ENCODE measurements around the gene GHR. TPM values are rescaled to one million over a fixed set of nuclear protein-coding genes. Genes with fewer than 3 reads are reported as not detected.

The GHR gene
- total and polyA plus RNA-seq, 2 of the 8 experiments (the other 6 are each of a cell fraction or from before 2014, with no cell fraction given), result 0.15 to 0.19 TPM

DNA sequence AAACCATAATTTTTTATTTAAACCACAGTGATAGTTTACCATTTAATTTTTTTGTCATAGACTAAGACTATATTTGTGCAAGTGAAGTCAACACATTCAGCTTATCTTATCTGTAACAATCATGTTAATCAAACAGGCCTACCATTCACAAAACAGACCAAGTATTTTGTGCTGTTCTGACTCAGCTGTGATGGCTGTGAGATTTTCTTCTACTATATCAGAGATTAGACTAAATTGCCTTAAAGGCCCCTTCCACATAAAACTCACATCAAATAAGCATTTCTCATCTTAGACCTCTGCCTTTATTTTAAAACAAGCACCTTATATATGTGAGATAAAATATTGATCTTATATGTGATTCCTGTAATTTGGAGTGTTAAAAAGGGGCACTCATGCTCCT, 346.8 kb downstream of the GHR start:
- FAIRE-seq, result no peak

More for the DNA sequence above, 346.8 kb downstream of the GHR start:
- Histone ChIP-seq H4K5ac (ENCODE audit: insufficient read length, low read depth, low read length) (no peak overlapping the region), H3K4ac (replicated peaks; ENCODE audit: insufficient read length, low read depth, low read length) (no peak overlapping the region), H2BK12ac (ENCODE audit: low read depth, low read length) (no peak overlapping the region), H2BK15ac (ENCODE audit: low read length) (no peak overlapping the region), H4K8ac (ENCODE audit: extremely low read depth, insufficient read depth, low read length) (no peak overlapping the region), H3K14ac (ENCODE audit: insufficient read length) (no peak overlapping the region), H3K79me1 (ENCODE audit: low read depth, low read length) (no peaks in the 10 kb centered on the region), H3K27ac (ENCODE audit: low read depth, low read length) (no peak overlapping the region), H3K18ac (ENCODE audit: extremely low read depth, low read length) (no peak overlapping the region), H4K91ac (replicated peaks; ENCODE audit: insufficient read length, low read length) (no peak overlapping the region), H2BK5ac (ENCODE audit: low read depth, low read length) (no peak overlapping the region), H3K56ac (replicated peaks; ENCODE audit: insufficient read length, low read depth, low read length) (no peak overlapping the region), H3K4me3 (ENCODE audit: extremely low read depth in 1 of 4, insufficient read depth in 2 of 4, low read depth in 3 of 4, low read length in 4 of 4) (no peak overlapping the region), H3K23me2 (ENCODE audit: low read depth, low read length) (no peaks in the 10 kb centered on the region), H2BK120ac (replicated peaks; ENCODE audit: low read depth, low read length) (no peak overlapping the region), H3K23ac (ENCODE audit: insufficient read length) (no peak overlapping the region), H2AFZ (ENCODE audit: low read length) (no peak overlapping the region), H3K27me3 (replicated peaks in 1 of 4; ENCODE audit: control insufficient read depth in 3 of 4, extremely low read depth in 1 of 4, insufficient read depth in 3 of 4, low read length in 3 of 4) (no peaks in the 10 kb centered on the region), H2AK5ac (ENCODE audit: low read depth, low read length) (no peak overlapping the region), H3K9ac (replicated peaks in 1 of 4; ENCODE audit: extremely low read depth in 1 of 4, low read depth in 3 of 4, low read length in 3 of 4) (no peak overlapping the region), H2BK20ac (ENCODE audit: low read length) (no peak overlapping the region), H3K79me2 (ENCODE audit: control insufficient read depth in 1 of 2, insufficient read depth in 2 of 2, low read length in 2 of 2) (no peaks in the 10 kb centered on the region), H3K4me1 (replicated peaks in 1 of 4; ENCODE audit: control insufficient read depth in 3 of 4, insufficient read depth in 4 of 4, low read length in 3 of 4) (no peaks in the 10 kb centered on the region), H3K36me3 (ENCODE audit: control insufficient read depth in 2 of 4, insufficient read depth in 4 of 4, low read length in 3 of 4) (no peaks in the 10 kb centered on the region), H4K20me1 (replicated peaks in 1 of 2; ENCODE audit: control insufficient read depth in 1 of 2, insufficient read depth in 2 of 2, low read length in 2 of 2) (no peaks in the 10 kb centered on the region), H3K9me3 (ENCODE audit: insufficient read depth in 2 of 2, low read depth in 1 of 2, low read length in 1 of 2) (no peaks in the 10 kb centered on the region), H3K4me2 (ENCODE audit: insufficient read depth in 1 of 2, low read depth in 2 of 2, low read length in 2 of 2) (no peak overlapping the region)
- TF ChIP-seq FOSL1 (IDR thresholded peaks at IDR 0.05; ENCODE audit: insufficient read depth, low read depth, low read length) (no peak), EP300 (IDR thresholded peaks at IDR 0.05; ENCODE audit: borderline replicate concordance in 1 of 2, low read depth in 2 of 2, low read length in 2 of 2) (no peak), SUZ12 (IDR thresholded peaks at IDR 0.05; ENCODE audit: low read length) (no peak), BCL11A (IDR thresholded peaks at IDR 0.05; ENCODE audit: low read depth in 2 of 2, low read length in 2 of 2) (no peak), SP1 (IDR thresholded peaks at IDR 0.05; ENCODE audit: low read depth, low read length) (no peak), NANOG (IDR thresholded peaks at IDR 0.05; ENCODE audit: insufficient read depth, low read depth, low read length, poor library complexity, severe bottlenecking) (no peak), SP2 (IDR thresholded peaks at IDR 0.05; ENCODE audit: low read length) (no peak), JUND (IDR thresholded peaks at IDR 0.05; ENCODE audit: low read length) (no peak), SIX5 (IDR thresholded peaks at IDR 0.05; ENCODE audit: low read depth, low read length) (no peak), HDAC6 (IDR thresholded peaks at IDR 0.05; ENCODE audit: low read depth, low read length) (no peak), TCF12 (IDR thresholded peaks at IDR 0.05; ENCODE audit: low read depth, low read length) (no peak)
- ChIA-PET POLR2A (ENCODE audit: partially characterized antibody) (no interaction called here), CTCF (ENCODE audit: partially characterized antibody) (interaction anchor here (0.6 to 1.8 kb wide), 3 partner anchors 24 to 255 kb away, joined by 3 to 7 read pairs (median 3); no protein-coding TSS in a partner anchor)
- DNase-seq (ENCODE audit: low read depth in 1 of 2, low spot score in 2 of 2), result no peak

Measured in H1 (cell line).